GM06990 (cell line): ENCODE results near the gene FNBP1L.

Experiments used
- DNase-seq: peaks from one replicate; pipeline ENCODE4 v3.0.0-alpha.2; 2011; ENCODE audit not compliant: insufficient read length; ENCODE audit errors: extremely low read depth
- H3K27me3 ChIP-seq: replicated peaks from 2 replicates; pipeline ENCODE4 v1.6.0; 2011; ENCODE audit warnings: low read length; ENCODE audit not compliant: control insufficient read depth, insufficient read depth
- H3K36me3 ChIP-seq: 2 replicates; pipeline ENCODE4 v1.5.1; 2011; ENCODE audit warnings: low read length; ENCODE audit not compliant: control insufficient read depth, insufficient read depth
- H3K4me3 ChIP-seq: replicated peaks from 2 replicates; pipeline ENCODE4 v1.5.1; 2011; ENCODE audit warnings: low read depth, mild to moderate bottlenecking, control low read depth, low read length
- TF ChIP-seq, protein P1 (sequence below): IDR thresholded peaks from 2 replicates; pipeline ENCODE4 v1.5.1; 2011; ENCODE audit warnings: low read length, control low read depth, mild to moderate bottlenecking, inconsistent platforms; ENCODE audit not compliant: insufficient read depth, poor library complexity, severe bottlenecking

The FNBP1L gene

GRCh38 chr1:93578911-93579825, 131.2 kb downstream of the FNBP1L start:
- no peak for DNase-seq
- H3K27me3 ChIP-seq = no peaks in the 10 kb centered on the region
- no peak overlapping the region for H3K4me3 ChIP-seq
- peaks cover 6% of the 10 kb centered on the region for H3K36me3 ChIP-seq
- TF ChIP-seq, protein P1, sequence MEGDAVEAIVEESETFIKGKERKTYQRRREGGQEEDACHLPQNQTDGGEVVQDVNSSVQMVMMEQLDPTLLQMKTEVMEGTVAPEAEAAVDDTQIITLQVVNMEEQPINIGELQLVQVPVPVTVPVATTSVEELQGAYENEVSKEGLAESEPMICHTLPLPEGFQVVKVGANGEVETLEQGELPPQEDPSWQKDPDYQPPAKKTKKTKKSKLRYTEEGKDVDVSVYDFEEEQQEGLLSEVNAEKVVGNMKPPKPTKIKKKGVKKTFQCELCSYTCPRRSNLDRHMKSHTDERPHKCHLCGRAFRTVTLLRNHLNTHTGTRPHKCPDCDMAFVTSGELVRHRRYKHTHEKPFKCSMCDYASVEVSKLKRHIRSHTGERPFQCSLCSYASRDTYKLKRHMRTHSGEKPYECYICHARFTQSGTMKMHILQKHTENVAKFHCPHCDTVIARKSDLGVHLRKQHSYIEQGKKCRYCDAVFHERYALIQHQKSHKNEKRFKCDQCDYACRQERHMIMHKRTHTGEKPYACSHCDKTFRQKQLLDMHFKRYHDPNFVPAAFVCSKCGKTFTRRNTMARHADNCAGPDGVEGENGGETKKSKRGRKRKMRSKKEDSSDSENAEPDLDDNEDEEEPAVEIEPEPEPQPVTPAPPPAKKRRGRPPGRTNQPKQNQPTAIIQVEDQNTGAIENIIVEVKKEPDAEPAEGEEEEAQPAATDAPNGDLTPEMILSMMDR = no peak

DNA sequence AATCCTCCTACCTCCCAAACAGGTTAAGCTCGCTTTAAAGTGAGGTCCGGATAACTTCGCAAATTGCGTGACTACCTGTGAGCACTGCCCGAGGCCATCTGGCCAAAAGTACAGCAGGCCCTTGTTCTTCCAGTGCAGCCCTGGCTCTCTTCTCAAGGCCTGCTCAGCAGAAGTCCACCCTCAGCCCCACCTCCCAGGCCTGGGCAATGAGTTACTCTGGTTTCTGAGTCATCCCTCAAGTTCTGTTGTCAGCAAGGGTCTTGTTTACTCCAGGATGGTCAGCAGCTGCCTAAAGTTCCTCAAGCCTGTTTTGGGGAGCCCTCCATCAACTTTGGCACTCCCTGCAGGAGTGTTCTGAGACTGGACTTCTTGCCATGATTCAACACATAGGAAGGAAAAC, 132.0 kb downstream of the FNBP1L start:
- Histone ChIP-seq H3K27me3 (no peaks in the 10 kb centered on the region), H3K4me3 (no peak overlapping the region), H3K36me3 (peaks cover 6% of the 10 kb centered on the region)
- TF ChIP-seq, protein P1 = no peak
- DNase-seq = no peak

GRCh38 chr1:93581917-93582850, 134.3 kb downstream of the FNBP1L start:
- TF ChIP-seq, protein P1 = no peak
- H3K4me3 ChIP-seq = no peak overlapping the region
- H3K36me3 ChIP-seq = peaks cover 6% of the 10 kb centered on the region
- DNase-seq = no peak
- H3K27me3 ChIP-seq = no peaks in the 10 kb centered on the region

- no peak for DNase-seq
- Histone ChIP-seq H3K27me3 (no peaks in the 10 kb centered on the region), H3K4me3 (no peak overlapping the region), H3K36me3 (peaks cover 6% of the 10 kb centered on the region)
- TF ChIP-seq, protein P1 = no peak
These were observed 136.5 kb downstream of the FNBP1L start for GRCh38 chr1:93584261-93585003.
